ENCODE measurements around the gene RNF222. TPM values are rescaled to one million over a fixed set of nuclear protein-coding genes. Genes with fewer than 3 reads are reported as not detected.

RNF222 gene
- total RNA-seq, 1 experiment from 2014 or later: 0.09 TPM

- no peak for DNase-seq
- Histone ChIP-seq H2BK120ac (ENCODE audit: low read depth, low read length, poor library complexity, severe bottlenecking) (no peak overlapping the region), H3K27me3 (ENCODE audit: insufficient read depth, low read length) (no peaks in the 10 kb centered on the region), H2AK5ac (ENCODE audit: insufficient read length, low read length) (no peak overlapping the region), H3K9me3 (ENCODE audit: control insufficient read depth, low read depth, low read length) (no peaks in the 10 kb centered on the region), H4K5ac (ENCODE audit: insufficient read length, low read depth, low read length) (no peak overlapping the region), H2BK15ac (ENCODE audit: low read depth, low read length) (no peak overlapping the region), H3K14ac (ENCODE audit: insufficient read depth, low read length) (no peak overlapping the region), H4K8ac (replicated peaks; ENCODE audit: insufficient read length, low read depth, low read length) (no peak overlapping the region), H2BK5ac (ENCODE audit: insufficient read length, low read length) (no peak overlapping the region), H2AFZ (ENCODE audit: low read length) (no peak overlapping the region), H3K79me1 (ENCODE audit: insufficient read depth, low read depth, low read length, poor library complexity, severe bottlenecking) (no peaks in the 10 kb centered on the region), H3K18ac (ENCODE audit: insufficient read length, low read depth, low read length) (no peak overlapping the region), H3K23ac (ENCODE audit: insufficient read length, low read depth, low read length) (no peak overlapping the region), H4K20me1 (ENCODE audit: control insufficient read depth, insufficient read depth, insufficient read length) (no peaks in the 10 kb centered on the region), H2BK12ac (ENCODE audit: insufficient read length, low read depth, low read length) (no peak overlapping the region), H3K27ac (ENCODE audit: insufficient read length, low read depth, low read length) (no peak overlapping the region), H2BK20ac (ENCODE audit: low read depth, low read length, poor library complexity, severe bottlenecking) (no peak overlapping the region), H3K23me2 (ENCODE audit: insufficient read length, low read depth, low read length, poor library complexity, severe bottlenecking) (no peaks in the 10 kb centered on the region), H3K4me2 (ENCODE audit: insufficient read depth, insufficient read length, low read length) (no peak overlapping the region), H3K4ac (ENCODE audit: low read depth, low read length) (no peak overlapping the region), H3T11ph (ENCODE audit: low read length) (no peak overlapping the region), H3K4me1 (ENCODE audit: insufficient read depth, low read length) (no peaks in the 10 kb centered on the region), H4K91ac (ENCODE audit: insufficient read length, low read depth, low read length) (no peak overlapping the region), H3K79me2 (ENCODE audit: insufficient read depth, low read length) (no peaks in the 10 kb centered on the region), H3K56ac (ENCODE audit: insufficient read length, low read depth, low read length) (no peak overlapping the region), H3K9ac (ENCODE audit: extremely low read depth, insufficient read length, low read length) (no peak overlapping the region)
- Mint-ChIP-seq H3K27ac (no peak overlapping the region), H3K4me1 (peaks cover 5 to 8% of the 10 kb centered on the region in 2 experiments; a peak in 2 of 4 replicates), H3K9me3 (peaks cover 0 to 1% of the 10 kb centered on the region in 2 experiments; a peak in 1 of 5 replicates), H3K27me3 (ENCODE audit: low read depth) (no peaks in the 10 kb centered on the region), H3K36me3 (ENCODE audit: insufficient read depth in 1 of 3, low read depth in 3 of 3) (peaks cover 4 to 52% (median 45%) of the 10 kb centered on the region in 3 experiments; a peak in 6 of 7 replicates), H3K4me3 (no peak overlapping the region)
- TF ChIP-seq, protein P1, sequence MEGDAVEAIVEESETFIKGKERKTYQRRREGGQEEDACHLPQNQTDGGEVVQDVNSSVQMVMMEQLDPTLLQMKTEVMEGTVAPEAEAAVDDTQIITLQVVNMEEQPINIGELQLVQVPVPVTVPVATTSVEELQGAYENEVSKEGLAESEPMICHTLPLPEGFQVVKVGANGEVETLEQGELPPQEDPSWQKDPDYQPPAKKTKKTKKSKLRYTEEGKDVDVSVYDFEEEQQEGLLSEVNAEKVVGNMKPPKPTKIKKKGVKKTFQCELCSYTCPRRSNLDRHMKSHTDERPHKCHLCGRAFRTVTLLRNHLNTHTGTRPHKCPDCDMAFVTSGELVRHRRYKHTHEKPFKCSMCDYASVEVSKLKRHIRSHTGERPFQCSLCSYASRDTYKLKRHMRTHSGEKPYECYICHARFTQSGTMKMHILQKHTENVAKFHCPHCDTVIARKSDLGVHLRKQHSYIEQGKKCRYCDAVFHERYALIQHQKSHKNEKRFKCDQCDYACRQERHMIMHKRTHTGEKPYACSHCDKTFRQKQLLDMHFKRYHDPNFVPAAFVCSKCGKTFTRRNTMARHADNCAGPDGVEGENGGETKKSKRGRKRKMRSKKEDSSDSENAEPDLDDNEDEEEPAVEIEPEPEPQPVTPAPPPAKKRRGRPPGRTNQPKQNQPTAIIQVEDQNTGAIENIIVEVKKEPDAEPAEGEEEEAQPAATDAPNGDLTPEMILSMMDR (conservative IDR thresholded peaks at IDR 0.05): no peak
- WGBS (ENCODE audit: extremely low coverage, insufficient read length, low lambda C conversion rate): no CpG with 5 or more reads among the region's 8 CpGs
These were observed 27.7 kb downstream of the RNF222 start for GRCh38 chr17:8369944-8370343.

Measured in H9 (cell line).